Measurements from ENCODE around the gene CALD1.

- no peak for TF ChIP-seq CTCF (optimal IDR thresholded peaks at IDR 0.05 in 1 of 3, IDR thresholded peaks at IDR 0.05 in 1 of 3, conservative IDR thresholded peaks at IDR 0.05 in 1 of 3; ENCODE audit: extremely low read depth in 1 of 3, insufficient read depth in 2 of 3, low read length in 3 of 3)
- TF ChIP-seq EZH2 (IDR thresholded peaks at IDR 0.05; ENCODE audit: low read length): no peak
Measured at GRCh38 chr7:134752006-134752760, 27.3 kb upstream of the CALD1 start.

Data from keratinocyte (primary cell).